NCI-H82 treated with DMSO at 0.1 percent for 48 hours (cell line): ENCODE measurements around the gene GK2.

Experiments
- DNase-seq: peaks from one replicate; lab custom pipeline; 2025; ENCODE audit not compliant: unreplicated experiment; lab: John Stamatoyannopoulos, UW

GK2 gene

GRCh38 chr4:79390890-79391289, 17.1 kb downstream of the GK2 start:
- DNase-seq: peak; percentile 24

GRCh38 chr4:79385641-79386040, 22.4 kb downstream of the GK2 start:
- DNase-seq: no peak

DNA sequence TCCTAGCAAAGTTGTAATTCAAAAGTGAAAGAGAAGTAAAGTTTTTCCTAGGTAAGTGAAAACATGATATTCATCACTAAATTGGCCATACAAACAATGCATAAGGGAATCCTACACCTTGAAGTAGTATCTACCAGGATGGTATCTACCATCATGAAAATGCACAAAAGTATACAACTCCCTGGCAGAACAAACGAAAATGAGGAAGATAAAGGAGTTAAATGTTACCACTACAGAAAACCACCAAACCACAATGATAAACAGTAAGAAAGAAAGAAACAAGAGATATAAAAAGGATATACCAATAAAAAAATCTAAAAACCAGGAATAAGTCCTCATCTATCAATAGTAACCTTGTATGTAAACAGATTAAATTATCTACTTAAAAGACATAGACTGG, 26.9 kb downstream of the GK2 start:
- no peak for DNase-seq

DNA sequence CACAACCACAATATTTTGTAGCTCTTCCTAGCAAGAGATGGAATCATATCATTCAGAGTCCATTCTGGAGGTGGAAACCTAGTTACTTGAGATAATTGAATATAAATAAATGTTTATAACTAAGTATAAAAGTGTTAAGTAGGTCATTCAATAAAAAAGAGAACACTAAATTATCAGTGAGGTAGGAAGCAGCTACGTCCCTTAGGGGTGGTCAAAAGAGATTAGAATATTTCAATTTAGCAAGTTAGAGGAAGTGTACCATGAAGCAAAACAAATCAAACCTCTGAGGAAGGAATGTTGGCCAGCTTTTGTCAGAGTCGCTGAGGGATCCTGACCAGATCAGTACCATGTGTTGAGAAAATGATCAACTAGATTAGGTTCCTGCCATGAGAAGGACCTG, 38.0 kb downstream of the GK2 start:
- DNase-seq: no peak

GRCh38 chr4:79367096-79367495, 40.9 kb downstream of the GK2 start:
- no peak for DNase-seq

DNA sequence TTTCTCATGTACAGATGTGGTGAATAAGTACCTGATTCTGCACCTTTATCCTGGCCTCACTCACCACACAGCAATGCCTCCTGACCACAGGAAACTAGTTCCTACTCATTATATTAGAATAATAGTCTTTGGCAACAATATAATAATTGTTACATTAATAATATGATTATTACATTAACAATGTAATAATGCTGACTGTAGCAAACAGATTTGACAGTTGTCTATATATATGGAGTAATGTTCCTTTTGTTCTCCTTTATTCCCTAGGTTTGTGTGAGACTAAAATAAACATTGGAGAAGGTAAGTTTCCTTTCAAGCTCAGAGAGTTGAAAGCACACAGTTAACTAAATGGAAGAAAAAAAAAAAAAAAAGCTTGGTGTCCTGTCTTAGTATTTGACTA, 41.6 kb downstream of the GK2 start:
- DNase-seq: no peak

DNA sequence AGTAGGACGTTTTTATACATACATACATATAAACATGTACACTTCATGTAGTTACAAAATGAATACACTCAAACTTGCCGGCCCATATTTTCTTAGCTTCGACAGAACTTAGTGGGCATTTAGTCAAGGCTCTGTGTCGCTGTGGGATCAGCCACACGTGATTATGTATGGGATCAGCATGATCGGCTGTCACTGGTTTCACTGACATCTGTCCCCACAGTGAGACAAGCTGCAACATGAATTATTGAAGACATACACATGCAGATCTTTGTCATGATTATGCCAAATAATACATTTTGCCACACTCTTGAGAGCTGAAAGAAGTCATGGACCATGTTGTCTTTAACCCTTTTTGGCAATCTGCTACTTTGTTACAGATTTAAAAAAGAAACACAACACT, 44.0 kb downstream of the GK2 start:
- peak; percentile 8 for DNase-seq

DNA sequence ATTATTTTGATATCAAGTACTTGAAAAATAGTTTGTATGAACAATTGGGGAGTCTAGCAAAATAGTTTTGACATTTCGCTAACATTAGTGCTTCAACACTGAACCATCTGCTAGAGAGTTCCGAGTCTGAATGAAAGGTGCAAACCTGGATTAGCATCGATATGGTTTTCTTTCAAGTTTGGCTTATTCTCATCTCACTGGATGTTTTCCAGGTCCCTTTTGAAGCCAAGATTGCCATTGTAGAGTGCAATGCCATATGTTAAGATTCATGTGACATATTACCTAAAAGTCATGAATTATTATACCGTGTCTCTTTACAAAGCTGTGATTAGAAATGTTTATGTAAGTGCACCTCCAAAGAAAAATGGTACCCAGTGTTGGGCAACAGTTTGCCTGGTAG, 45.4 kb downstream of the GK2 start:
- DNase-seq: no peak

GRCh38 chr4:79360006-79360405, 48.0 kb downstream of the GK2 start:
- DNase-seq: no peak

DNA sequence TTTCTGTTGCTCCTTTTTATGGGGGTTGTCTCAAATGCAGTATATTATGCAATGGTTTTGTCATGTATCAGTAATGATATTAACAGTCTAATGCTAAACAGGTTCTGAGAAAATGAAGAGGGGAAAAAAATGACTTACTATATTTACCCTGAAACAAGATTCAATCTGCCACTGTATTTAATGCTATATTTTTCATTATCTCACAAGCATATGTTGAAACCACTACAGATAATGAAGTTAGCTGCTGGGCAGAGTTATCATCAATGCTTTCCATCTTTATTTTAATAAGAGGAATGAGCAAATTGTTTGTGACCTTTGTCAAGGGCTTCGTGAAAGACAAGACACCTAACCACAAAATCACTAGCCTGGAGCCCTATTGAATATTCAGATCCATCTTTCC, 49.6 kb downstream of the GK2 start:
- DNase-seq: no peak

DNA sequence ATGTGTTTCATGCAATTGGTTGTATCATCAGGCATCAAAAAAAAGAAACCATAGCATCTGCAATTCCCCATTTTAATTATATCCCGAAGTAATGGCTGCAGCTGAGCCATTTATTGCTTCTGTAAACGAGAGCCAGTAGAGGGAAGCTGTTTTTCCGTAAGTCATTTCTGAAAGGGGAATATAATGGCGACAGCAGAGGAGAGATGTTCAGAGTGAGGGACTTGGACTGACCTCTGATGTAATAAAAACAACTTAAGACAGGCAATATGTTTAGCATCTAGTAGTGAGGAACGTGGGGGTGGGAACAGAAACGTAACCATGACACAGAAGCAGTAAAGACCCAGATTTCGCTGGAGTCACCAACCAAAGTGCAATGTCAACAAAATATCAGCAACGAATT, 50.7 kb downstream of the GK2 start:
- no peak for DNase-seq
